OCI-LY3 (cell line): ENCODE data around the gene AQP5.

Experiments
- CTCF ChIP-seq: fragments of 200-600, 300-600 bp; sonication (generic); IDR thresholded peaks from 2 replicates; pipeline ENCODE4 v1.5.1; 2014; ENCODE audit warnings: antibody characterized with exemption, low read length, low read depth
- EZH2phosphoT487 ChIP-seq: fragments of 200-600 bp; shearing (Covaris generic); IDR thresholded peaks from 2 replicates; pipeline ENCODE4 v1.6.1; 2018; ENCODE audit warnings: antibody characterized with exemption, mixed run types, low read depth

- TF ChIP-seq CTCF (no peak), EZH2phosphoT487 (no peak)
Observed at GRCh38 chr12:49966511-49967041, 4.9 kb downstream of the AQP5 start.
